GM12892 (cell line): Measurements from ENCODE around the gene TOR1A.
"Not testable (repeated sequence)": the region's sequence is repeated elsewhere in the genome, so short reads cannot be mapped to it uniquely, and the experiment has no call there.

Experiments used
- DNase-seq: peaks from one replicate; pipeline ENCODE4 v3.0.0; 2011; ENCODE audit not compliant: insufficient read length
- FAIRE-seq: peaks from 2 replicates; lab custom pipeline; 2011; peaks lifted over from hg19 to GRCh38; lab: Jason Lieb, UNC
- POLR2A ChIP-seq: IDR thresholded peaks from 2 replicates; pipeline ENCODE4 v1.6.1; 2011; ENCODE audit warnings: low read depth, low read length, control low read depth
- POLR2AphosphoS5 ChIP-seq: IDR thresholded peaks from 2 replicates; pipeline ENCODE4 v1.6.1; 2011; ENCODE audit warnings: low read depth, low read length, control low read depth
- TAF1 ChIP-seq: IDR thresholded peaks from 2 replicates; pipeline ENCODE4 v1.6.1; 2011; ENCODE audit warnings: low read depth, mild to moderate bottlenecking, control low read depth, low read length, borderline replicate concordance

The TOR1A gene

DNA sequence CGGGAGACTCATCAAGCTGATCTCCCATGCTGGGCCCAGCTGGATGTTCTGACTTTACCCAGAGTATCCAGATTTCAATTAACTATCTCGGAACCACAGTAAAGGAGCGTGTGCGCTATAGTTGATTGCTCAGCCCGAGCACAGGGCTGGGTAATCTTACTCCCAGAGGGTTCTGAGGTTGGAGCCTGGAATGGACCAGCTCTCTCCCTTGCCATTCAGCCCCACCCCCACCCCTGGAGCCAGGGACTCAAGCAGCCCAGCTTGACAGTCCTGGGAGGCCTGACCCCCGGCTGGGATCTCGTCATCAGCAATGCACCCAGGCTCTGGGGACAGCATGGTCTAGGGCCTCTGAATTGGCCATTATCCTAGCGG is 47.4 kb downstream of the TOR1A start:
- DNase-seq (no peak), FAIRE-seq (no peak)
- TF ChIP-seq TAF1, result no peak
- no peak for TF ChIP-seq POLR2A
- TF ChIP-seq POLR2AphosphoS5, result no peak

DNA sequence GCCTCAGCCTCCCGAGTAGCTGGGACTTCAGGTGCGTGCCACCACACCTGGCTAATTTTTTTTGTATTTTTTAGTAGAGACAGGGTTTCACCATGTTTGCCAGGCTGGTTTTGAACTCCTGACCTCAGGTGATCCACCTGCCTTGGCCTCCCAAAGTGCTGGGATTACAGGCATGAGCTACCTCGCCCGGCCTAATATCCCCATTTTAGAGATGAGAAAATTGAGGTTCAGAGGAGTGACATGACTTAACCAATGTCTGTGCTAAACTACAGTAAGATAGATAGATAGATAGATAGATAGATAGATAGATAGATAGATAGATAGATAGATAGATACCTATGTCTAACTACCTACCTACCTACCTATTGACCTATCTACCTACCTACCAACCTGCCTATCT is 47.8 kb downstream of the TOR1A start:
- not testable (repeated sequence) for FAIRE-seq

DNA sequence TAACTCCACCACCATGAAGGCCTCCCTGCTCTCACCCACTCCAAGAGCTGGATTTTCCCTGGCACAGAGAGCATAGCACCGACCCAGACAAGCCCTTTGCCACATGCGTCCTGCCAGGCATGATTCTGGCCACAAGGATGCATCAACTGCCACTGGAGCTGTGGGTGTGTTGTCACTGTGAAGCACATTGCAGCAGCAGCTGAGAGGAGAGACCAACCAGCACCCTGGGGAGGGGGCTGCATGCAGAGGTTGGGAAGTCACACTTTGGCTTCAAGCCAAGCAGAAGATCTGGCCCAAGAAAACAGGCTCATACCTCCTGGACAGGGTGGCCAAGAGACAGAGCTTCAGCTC is 48.5 kb downstream of the TOR1A start:
- DNase-seq (no peak), FAIRE-seq (no peak)
- no peak for TF ChIP-seq POLR2A
- TF ChIP-seq POLR2AphosphoS5, result no peak
- no peak for TF ChIP-seq TAF1

More for the DNA sequence above, 47.8 kb downstream of the TOR1A start:
- not testable (repeated sequence) for DNase-seq

DNA sequence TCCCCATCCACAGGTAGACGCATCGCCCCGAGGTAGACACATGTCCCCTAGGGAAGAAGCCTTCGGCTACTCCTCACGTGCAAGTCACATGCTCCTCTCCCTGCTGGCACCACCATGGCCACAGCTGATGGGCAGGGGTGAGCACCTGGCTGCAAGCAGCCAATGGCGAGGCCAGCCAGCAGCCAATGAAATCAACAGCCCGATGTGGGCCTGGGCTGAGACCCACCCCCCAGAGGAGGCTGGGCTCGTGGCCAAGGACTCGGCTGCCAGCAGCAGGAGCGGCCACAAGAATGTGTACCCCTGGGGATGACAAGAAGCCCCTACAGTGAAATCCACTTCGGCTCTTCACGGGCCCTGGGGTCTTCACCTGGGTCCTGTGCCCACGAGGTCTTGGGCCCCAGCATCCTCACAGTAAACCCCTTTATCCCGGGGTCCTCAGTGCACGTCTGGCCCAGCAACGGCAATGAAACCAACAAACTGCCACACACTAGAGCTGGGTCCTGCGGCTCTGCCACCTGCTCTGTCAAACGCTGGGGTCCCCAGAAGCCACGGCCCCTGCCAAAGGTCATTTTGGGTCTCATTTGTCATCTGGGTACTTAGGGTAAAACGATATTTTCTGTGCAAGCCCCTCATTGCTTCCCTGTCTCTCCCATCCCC is 49.0 kb downstream of the TOR1A start:
- FAIRE-seq (no peak), DNase-seq (no peak)

DNA sequence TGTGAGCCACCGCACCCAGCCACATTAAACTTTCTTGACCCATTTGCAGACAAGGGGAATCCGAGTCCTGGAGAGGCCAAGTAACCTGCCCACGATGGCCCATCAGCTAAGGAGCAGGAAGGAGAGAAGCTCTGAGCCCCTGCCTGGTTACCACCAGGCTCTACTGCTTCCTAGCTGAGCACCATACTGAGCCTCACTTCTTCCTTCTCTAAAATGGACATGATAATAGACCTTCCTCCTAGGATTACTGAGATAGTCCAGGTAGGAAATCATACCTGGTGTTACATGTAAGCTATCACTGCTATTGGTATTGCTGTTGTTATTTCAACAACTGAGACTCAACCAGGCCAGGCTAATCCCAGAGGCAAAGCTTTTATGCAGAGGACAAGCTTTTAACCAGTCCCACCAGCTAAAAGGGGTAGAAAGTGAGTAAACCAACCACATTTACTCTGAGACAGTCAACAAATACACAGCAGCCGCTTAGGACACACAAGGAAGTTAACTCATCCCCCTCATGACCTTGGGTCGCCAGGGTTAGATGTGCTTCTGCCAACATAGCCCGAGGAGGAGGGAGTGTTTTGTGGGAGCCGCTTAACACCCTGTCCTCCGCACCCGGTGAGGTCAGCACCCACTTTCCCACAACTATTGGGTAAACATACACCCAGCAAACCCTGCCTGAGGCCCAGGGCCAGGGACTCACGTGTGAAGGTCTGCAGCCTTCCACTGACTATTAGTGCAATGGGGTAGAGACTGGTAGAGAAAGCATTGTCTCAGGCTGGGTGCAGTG is 50.5 kb downstream of the TOR1A start:
- no peak for TF ChIP-seq TAF1
- no peak for TF ChIP-seq POLR2AphosphoS5
- TF ChIP-seq POLR2A, result no peak
- DNase-seq, result no peak
- FAIRE-seq, result no peak

More for the DNA sequence above, 49.0 kb downstream of the TOR1A start:
- TF ChIP-seq POLR2A (no peak), POLR2AphosphoS5 (no peak), TAF1 (no peak)

DNA sequence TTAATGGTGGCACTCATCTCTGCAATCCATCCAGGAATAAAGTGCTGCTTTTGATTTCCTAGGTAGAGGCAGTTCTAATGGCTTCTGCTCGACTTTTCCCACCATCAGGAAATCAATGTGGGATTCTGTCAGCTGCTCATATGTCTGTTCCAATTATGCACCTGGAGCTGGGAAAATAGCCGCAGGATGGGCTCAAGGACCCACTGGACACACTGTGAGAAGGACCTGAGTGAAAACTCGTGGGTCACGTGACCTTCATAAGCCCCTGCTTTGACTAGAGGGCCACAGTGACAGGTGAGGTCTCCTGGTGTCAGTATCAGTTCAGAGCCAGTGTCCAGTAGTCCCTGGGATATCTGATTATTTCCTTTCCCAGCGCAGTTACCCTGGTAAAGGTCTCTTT is 53.2 kb downstream of the TOR1A start:
- no peak for DNase-seq
- FAIRE-seq, result no peak
- TF ChIP-seq POLR2A, result no peak
- no peak for TF ChIP-seq TAF1
- no peak for TF ChIP-seq POLR2AphosphoS5

DNA sequence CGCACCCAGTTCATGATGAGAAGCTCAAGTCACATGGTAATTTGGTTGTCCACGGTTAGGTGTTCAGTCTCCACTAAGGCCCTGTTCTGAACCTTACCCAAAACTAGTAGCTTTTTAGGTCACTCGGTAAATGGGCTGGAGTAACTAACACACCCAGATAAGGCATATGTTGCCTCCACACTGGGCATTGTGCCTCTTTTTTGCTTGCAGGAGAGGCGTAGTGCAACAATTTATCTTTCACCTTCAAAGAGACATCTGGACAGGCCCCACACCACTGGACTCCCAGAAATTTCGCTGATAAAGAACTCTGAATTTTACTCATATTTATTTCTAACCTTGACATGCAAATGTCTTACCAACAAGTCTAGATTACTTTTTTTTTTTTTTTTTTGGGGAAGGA is 54.3 kb downstream of the TOR1A start:
- TF ChIP-seq TAF1 (no peak), POLR2AphosphoS5 (no peak), POLR2A (no peak)
- FAIRE-seq, result no peak

DNA sequence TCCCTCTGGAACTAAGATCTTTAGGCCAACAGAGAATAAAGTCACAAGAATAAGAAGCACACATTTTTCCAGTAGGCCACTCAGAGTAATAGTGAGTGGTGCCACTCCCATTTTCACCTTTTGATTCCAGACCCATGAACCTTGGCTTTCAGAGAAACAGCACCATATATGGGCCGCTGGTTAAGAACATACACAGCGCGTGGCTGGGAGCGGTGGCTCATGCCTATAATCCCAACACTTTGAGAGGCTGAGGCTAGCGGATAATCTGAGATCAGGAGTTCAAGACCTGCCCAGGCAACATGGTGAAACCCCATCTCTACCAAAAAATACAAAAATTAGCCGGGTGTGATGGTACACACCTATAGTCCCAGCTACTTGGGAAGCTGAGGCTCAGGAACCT is 55.5 kb downstream of the TOR1A start:
- DNase-seq, result no peak
- TF ChIP-seq POLR2AphosphoS5, result no peak
- TF ChIP-seq TAF1, result no peak
- TF ChIP-seq POLR2A, result no peak
- no peak for FAIRE-seq

More for the DNA sequence above, 54.3 kb downstream of the TOR1A start:
- no peak for DNase-seq

DNA sequence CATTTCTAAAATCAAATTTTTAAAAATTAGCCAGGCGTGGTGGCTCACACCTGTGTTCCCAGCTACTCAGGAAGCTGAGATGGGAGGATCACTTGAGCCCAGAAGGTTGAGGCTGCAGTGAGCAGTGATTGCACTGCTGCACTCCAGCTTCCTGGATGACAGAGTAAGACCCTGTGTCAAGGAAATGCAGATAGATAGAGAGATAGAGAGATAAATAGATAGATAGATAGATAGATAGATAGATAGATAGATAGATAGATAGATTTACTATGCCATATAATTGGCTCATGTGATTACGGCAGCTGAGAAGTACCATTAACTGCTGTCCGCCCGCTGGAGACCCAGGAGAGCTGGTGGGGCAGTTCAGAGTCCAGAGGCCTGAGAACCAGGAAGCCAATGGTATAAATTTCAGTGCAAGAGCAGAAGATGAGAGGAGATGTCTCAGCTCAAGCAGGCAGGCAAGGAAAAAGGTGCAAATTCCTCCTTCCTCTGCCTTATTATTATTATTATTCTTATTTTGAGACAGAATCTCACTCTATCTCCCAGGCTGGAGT is 58.1 kb downstream of the TOR1A start:
- TF ChIP-seq POLR2A (no peak), POLR2AphosphoS5 (no peak), TAF1 (no peak)
- no peak for FAIRE-seq
- DNase-seq, result no peak

DNA sequence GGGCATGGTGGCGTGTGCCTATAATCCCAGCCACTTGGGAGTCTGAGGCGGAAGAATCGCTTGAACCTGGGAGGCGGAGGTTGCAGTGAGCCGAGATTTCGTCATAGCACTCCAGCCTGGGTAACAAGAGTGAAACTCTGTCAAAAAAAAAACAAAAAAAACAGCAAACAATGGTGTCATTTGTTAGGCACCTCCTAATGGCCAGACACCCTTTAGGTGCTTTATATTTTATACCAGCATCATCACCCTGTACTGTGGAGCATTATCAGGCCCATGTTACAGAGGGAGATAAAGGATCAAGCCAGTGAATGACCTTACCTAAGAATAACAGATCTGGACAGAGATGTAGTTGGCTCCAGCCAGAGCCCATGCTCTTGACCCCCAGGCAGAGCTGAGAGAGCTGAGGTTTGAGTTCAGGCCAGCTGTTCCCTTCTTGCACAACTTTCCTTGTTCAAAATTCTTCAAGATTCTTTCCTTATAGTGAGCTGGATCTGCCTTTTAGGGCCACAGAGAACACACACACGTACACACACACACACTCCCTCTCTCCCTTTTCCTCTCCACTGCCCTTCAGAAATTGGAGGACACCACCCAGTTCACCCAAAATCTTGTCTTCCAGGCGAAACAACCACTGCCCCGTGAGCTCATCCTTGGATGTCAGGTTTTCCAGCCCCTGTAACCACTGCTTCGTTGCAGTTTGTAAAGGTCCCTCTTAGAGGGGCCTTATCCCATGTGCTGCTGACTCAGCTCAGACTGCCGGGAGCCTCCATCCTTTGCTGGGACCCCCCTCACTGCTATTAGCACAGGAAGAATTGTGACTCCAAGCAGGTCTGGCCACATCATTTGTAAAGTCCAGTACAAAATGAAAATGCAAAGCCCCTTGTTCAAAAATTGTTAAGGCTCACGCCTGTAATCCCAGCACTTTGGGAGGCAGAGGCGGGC is 60.7 kb downstream of the TOR1A start:
- FAIRE-seq, result no peak
- TF ChIP-seq POLR2AphosphoS5 (no peak), POLR2A (no peak), TAF1 (no peak)
- DNase-seq, result no peak
